DMS79 (cell line): ENCODE results near the gene FOXJ1.

Experiments
- DNase-seq: peaks from one replicate; lab custom pipeline; 2025; lab: John Stamatoyannopoulos, UW

The FOXJ1 gene

DNA sequence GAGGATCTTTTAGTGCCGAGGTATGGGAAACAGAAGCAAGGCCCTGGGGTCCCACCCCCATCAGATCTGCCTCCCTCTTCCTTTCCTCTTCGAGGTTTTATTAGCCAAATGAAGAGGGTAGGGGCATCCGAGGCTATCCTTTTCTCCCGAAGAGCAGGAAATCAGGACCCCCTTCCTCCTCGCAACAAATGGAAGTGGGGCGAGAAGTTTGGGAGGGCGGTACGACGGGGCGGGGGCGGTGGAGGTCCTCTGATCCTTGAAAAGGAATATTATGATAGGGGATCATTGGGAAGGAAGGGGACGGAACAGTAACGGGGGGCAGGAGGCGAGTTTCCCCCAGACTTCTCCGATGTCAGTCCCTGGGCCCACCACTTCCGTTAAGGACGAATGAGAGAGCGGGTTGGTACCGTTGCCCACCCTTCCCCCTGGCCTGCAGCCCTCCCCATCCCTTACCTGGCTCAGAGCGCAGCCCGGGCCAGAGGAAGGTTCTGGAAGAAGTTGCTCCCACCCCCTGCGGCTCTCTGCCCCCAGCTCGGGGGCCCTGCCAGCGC, 309 bp downstream of the FOXJ1 start:
- DNase-seq, result no peak

DNA sequence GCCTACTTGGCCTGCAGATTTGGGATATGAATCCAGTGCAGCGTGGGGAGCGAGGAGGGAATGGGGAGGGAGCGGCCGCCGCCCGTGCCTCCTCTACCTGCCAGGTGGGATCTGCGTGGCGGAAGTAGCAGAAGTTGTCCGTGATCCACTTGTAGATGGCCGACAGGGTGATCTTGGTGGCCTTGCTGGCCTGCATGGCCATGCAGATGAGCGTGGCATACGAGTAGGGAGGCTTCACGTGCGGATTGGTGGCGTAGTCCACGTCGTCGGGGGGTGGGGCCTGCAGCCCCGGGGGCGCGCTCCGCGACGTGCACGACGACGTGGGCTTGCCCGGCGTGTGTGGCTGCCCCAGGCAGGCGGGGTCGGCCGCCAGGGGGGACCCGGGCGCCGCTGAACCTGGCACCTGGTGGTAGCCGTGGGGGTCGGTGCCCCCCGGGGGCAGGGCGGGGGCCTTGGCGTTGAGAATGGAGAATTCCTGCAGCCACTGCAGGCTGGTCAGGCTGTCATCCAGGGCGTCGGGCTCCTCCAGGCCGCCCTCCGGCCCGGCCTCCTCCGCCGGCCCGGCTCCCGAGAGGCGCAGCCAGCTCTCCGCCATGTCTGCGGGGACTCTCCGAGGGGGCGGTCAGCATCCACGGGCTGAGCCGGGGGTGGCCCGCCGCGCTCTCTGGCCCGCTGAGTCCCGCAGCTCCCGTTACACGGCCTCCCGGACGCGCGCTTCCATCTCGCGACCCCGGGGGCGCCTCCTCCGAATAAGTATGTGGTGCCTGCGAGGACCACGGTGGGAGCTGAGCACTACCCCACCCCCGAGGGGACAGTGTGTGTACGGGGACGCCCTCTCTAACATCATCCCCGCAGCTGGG, 1.0 kb downstream of the FOXJ1 start:
- DNase-seq, result no peak

DNA sequence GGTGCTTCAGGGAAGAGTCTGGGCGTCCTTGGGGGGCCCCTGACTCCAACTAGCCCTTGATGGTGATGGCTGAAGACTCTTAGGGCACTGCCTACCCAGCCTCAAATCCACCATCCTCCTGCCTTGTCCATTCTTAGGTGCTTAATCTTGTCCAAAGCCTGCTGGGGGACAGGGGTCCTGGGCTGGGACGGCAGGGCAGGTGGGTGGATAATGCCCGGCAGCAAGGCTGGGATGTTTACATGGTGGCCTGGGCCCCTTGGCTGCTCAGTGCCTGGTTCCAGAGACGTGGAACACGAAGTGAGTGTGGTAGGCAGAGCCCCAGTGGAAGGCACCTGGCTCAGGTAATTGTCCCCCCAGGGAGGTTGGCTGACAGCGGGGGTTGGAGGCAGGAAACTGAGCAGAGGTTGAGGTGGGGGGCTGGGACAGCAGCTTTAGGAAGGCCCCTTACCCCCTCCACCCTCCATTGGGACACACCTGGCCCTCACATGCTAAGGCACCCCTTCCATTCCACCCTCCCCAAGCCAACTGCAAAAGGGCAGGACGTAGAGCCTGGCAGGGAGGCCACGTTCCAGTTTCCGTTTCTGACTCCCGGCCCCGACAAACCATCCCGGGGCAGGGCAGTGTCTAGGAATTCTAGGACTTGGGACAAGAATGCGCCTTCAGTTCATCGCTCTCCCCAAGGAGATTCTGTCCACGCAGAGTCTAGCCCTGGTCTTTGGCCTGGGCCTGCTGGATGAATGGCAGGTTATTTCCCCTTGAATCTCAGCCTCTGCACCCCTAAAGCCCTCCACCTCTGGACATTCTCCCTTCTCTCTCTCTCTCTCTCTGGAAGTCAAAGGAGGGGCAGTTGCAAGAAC, 1.9 kb downstream of the FOXJ1 start:
- no peak for DNase-seq

DNA sequence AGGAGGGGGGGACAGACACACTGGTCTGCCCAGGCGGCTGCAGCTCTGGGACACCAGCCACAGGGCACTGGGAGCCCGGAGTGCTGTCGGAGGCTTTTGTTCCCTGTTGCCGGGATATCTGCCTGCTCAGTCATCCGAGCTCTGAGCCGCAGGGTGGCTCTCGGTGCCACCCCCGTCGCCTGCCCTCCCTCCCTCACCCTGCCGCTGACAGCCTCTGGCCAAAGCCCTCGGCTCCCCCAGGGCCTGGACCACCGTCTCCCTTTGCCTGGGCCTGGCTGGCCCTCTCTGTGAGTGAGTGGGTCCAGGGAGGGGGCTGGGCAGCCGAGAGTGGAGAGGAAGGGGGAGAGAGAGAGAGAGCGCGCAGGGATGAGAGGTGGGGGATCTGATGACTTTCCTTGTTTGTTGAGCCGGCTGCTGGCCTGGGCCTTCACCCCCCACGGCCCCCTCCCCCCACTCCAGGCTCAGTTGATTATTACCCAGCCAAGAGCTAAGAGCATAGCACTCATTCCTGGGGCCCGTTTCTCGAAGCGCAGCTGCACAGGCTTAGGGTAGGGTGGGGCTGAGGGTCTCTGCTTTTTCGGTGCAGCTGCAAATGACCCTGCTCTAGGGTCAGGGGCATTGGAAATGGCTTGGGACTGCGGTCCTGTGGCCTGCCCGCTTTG, 2.7 kb downstream of the FOXJ1 start:
- DNase-seq, result peak; percentile 70

DNA sequence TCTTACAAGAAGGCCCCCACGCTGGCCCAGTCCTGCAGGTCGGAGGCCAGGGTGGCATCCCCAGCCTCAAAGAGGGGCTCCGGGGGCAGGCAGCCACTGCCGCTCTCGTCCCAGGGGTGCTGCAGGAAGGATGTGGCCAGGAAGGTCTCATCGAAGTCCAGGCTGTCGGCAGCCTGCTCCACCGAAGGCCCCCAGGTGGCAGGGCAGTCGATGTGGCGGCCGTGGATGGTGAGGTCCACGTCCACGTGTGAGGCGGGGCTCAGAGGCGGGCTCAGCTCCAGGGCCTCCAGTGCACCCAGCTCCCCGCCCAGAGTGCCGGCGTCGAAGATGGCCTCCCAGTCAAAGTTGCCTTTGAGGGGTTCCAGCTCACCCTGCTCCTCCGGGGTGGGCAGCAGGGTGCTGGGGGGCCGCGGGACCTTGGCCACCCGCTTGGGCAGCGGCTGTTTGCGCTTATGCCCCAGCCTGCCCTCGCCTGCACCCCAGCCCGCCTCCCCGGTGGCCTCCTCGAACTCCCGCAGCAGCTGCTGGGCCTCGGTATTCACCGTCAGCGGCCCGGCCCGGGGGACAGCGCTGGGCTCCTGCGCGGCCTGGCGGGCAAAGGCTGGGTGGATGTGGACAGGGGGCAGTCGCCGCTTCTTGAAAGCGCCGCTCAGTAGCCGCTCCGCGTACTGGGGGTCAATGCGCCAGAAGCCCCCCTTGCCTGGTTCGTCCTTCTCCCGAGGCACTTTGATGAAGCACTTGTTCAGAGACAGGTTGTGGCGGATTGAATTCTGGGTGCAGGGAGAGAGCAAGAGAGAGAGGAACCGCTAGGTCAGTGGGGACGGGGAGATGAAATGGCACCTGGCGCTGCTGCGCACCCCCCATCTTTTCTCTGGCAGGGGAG, 3.5 kb downstream of the FOXJ1 start:
- no peak for DNase-seq

DNA sequence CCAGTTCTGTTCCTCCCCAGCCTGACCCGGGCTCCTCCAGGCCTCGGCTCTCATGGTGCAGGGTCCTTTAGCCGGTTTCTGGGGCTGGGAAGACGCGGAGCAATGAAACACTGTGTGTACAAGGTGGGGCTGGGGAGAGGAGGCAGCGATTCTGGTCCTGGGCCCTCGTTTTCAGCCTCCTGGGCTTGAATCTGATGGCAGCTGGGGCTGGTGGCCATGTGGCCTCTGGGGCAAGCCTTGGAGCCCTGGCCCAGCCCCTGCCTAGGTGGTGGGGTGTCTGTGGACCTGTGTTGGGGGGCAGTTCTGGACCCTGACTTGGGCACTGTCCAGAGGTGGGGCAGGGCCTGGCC, 4.1 kb downstream of the FOXJ1 start:
- DNase-seq, result no peak

GRCh38 chr17:76136276-76137000, 4.6 kb downstream of the FOXJ1 start:
- no peak for DNase-seq

DNA sequence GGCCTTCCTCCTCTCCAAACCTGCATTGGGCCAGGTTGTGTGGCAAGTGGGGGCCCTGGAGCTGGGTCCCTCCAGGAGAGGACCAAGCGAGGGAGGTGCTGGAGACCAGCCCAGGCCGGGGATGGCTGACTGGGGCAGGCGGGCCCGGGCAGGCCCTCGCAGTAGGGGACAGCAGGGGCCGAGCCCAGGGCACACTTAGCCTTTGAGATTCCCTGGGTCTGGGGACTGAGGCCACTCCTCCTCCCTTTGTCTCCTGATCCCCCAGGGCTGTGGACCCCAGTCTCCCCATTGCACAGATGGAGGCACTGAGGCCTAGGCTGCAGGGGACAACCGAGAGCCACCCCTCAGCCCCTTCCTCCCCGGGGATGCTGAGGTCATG, 5.2 kb downstream of the FOXJ1 start:
- no peak for DNase-seq

DNA sequence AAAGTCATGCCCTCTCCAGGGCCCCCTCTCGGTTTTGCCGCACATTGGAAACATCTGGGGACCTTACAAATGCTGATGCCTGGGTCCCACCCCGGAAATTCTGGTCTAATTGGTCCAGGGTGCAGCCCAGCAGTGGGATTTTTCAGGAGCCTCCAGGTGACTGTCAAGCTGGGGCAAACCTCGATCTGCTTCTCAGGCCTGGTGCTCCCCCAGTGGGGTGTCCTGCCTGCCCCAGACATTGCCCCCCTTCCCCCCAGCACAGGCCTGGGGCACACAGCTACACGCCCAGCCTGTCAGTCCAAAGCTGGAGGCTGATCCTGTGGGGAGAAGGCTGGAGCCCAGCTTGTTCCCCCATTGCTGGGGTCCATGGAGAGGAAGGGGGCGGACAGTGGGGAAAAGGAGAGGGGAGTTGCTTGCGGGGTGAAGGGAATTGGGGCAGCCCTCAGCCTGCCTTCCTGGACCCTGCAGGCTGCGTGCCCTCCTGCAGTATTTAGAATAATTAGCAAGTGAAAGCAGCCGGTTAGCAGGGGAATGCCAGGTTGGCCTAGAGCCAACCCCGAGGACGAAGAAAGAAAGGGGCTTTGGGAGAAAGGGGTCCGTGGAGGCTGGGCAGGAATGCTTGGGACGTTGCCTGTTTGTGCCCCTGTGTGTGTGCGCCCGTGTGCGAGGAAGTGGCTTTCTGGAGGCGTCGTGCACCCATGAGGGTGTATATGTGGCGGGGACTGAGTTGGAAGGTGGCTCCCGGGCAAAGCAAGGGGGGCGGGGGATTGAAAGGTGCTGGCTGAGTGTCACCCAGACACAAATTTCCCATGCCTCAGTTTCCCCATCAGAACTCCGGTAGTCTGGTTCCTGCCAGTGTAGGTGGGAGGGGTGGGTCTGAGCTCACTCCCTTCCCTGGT, 5.9 kb downstream of the FOXJ1 start:
- DNase-seq, result no peak

DNA sequence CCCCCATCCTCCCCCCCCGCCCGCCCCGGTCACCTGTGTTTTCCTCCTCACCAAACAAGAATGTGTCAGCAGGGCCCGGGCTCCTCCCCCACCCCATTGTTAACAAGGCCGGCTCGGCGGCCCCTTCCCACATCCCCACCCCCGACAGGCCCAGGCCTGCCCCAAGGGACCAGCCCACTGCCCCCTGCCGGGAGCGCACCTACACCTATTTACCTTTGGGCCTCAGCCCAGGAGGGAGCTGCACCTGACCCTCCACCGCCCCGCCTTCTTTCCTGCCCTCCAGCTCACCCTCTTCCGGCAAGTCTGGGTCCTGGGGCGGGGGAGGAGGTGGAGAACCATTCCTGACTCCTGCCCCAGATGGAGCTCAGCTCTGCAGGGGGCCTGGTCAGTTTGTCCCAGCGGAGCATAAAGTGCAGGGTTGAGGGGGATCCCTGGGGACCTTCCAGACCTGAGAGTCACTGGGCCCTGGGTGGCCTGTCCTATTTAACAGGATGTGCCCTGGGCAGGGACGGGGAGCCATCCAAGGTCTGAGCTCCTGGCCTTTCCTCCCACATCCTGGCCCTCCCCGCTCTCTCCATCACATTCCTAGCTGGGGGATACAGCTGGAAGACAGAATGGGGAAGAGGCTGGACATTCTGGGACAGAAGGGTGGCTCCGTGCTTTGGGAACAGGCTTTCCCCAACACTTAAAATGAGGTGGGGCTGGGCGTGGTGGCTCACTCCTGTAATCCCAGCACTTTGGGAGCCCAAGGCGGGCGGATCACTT, 8.3 kb downstream of the FOXJ1 start:
- peak; percentile 67 for DNase-seq

- DNase-seq, result peak; percentile 67
Observed at GRCh38 chr17:76131692-76132573, 9.1 kb downstream of the FOXJ1 start.

GRCh38 chr17:76131051-76131691, 9.9 kb downstream of the FOXJ1 start:
- no peak for DNase-seq

- no peak for DNase-seq
Observed at GRCh38 chr17:76130473-76130872, 10.6 kb downstream of the FOXJ1 start.

- DNase-seq, result no peak
Observed at GRCh38 chr17:76125922-76126321, 15.1 kb downstream of the FOXJ1 start.

DNA sequence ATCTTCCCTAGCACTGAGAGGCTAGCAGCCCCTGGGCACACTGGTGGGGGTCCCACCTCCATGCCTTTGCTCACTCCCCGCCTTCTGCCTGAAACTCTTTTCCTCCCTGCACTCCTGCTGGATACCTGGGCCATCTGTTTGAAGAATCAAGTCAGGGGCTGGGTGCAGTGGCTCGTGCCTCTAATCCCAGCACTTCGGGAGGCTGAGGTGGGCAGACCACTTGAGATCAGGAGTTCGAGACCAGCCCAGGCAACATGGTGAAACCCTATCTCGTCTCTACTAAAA, 15.7 kb downstream of the FOXJ1 start:
- no peak for DNase-seq

DNA sequence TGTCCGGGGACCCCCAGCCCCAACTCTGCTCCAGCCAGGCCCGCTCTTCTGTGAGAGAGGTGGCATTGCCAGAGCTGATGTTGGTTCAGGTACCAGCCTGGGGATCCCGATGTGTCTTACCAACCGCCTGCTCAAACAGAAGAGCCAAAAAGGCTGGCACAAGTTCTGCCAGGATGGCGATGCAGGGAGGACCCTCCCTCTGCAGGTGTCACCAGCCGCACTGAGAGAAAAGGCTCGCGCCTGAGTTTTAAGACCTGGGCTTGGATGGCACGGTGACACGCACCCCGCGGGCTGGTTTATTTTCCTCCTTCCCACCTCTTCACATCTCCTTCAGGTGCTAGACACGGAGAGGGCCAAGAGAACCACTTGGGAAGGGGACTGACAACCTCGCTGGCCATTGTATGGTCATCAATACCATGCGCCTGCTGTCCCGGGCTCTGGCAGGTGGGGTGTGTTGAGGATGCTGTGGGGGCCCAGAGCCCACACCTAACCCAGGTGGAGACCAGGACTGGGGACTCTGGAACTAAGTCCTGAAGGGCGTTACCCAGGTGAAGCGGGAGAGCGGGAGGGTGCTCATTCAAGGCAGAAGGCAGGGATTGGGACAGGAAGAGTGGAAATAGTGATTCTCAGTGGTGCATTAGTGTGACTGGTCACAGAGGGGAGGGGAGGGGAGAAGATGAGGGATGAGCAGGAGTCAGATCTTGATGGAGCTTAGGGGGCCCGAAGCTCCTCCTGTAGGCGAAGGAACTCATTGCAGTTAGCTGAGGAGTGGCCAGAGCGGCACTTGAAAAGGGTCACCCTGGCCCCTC, 16.3 kb downstream of the FOXJ1 start:
- no peak for DNase-seq
